HG03354 (cell line): ENCODE measurements around the gene PDPR.
"Not testable (repeated sequence)": the region's sequence is repeated elsewhere in the genome, so short reads cannot be mapped to it uniquely, and the experiment has no call there.

ENCODE experiments used
- ATAC-seq: cut with Tn5 transposase; IDR thresholded peaks from one replicate; pipeline ENCODE4 v1.9.1; 2021; ENCODE audit warnings: mild to moderate bottlenecking; ENCODE audit not compliant: unreplicated experiment, poor library complexity, severe bottlenecking

Gene PDPR

DNA sequence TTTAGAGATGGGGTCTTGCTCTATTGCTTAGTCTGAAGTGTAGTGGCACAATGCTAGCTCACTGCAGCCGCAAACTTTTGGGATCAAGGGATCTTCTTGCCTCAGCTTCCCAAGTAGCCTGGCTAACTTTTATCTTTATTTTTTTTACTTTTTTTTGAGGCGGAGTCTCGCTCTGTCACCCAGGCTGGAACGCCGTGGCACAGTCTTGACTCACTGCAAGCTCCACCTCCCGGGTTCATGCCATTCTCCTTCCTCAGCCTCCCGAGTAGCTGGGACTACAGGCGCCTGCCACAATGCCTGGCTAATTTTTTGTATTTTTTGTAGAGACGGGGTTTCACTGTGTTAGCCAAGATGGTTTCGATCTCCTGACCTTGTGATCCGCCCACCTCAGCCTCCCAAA is 12.1 kb downstream of the PDPR start:
- ATAC-seq: not testable (repeated sequence)

DNA sequence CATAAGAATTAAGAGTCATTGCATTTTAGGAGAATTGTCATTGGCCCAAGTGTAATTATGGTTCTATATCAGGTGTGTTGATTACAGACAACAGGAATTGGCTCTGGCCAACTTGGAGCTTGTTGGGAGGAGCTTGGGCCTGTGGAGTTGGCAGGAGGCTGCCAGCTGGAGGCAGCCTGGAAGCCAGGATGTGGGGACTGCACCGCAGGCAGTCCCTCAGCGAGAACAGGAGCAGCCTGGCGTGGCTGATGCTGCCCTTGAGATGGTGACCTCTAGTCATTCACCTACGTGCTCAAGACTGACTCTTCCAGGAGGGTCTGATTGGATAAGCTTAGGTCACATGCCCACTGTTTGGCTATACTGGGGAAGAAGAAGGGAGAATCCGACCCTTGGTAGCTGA is 13.6 kb downstream of the PDPR start:
- ATAC-seq: not testable (repeated sequence)

DNA sequence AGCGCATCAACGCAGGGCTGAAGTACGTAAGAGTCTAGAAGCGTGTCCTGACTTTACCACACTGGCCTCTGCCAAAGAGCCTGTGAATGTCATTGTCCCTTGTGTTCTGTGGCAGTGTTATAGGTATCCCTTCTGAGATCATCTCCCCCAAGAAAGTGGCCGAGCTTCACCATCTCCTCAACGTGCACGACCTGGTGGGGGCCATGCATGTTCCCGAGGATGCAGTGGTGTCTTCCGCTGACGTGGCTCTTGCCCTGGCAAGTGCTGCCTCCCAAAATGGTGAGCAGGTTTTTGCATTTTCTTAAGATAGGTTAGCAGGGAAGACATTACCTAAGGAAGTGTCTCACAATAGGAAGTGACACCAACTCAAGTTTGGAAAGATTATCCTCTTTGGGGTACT is 14.7 kb downstream of the PDPR start:
- ATAC-seq: not testable (repeated sequence)

DNA sequence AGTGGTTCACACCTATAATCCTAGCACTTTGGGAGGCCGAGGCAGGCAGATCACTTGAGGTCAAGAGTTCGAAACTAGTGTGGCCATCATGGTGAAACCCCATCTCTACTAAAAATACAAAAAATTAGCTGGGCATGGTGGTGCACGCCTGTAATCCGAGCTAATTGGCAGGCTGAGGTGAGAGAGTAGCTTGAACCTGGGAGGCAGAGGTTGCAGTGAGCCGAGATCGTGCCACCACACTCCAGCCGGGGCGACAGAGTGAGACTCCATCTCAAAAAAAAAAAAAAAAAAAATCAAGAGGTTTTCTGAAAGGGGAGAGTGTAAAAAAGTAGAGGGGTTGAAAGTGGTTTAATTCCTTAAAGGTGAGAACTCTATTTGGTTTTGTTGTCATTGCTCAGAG is 21.7 kb downstream of the PDPR start:
- not testable (repeated sequence) for ATAC-seq

DNA sequence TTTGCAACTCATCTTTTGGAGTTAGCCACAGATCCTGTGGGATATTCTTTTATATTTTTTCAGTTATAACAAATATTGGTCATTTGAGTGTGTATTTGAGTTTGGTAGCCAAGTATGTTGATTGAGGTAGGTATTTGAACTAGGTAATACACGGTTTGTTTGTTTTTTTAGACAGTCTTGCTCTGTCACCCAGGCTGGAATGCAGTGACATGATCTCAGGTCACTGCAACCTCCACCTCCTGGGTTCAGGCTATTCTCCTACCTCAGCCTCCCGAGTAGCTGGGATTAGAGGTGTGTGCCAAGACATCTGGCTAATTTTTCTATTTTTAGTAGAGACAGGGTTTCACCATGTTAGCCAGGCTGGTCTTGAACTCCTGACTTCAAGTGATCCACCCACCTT is 22.5 kb downstream of the PDPR start:
- ATAC-seq: not testable (repeated sequence)

DNA sequence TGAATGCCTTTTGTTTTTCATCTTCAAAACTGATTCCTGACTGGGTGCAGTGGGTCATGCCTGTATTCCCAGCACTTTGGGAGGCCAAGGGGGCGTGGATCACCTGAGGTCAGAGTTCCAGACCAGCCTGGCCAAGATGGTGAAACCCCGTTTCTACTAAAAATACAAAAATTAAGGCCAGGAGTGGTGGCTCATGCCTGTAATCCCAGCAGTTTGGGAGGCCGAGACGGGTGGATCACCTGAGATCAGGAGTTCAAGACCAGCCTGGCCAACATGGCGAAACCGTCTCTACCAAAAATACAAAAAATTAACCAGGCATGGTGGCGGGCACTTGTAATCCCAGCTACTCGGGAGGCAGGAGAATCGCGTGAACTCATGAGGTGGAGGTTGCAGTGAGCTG is 28.6 kb downstream of the PDPR start:
- not testable (repeated sequence) for ATAC-seq

DNA sequence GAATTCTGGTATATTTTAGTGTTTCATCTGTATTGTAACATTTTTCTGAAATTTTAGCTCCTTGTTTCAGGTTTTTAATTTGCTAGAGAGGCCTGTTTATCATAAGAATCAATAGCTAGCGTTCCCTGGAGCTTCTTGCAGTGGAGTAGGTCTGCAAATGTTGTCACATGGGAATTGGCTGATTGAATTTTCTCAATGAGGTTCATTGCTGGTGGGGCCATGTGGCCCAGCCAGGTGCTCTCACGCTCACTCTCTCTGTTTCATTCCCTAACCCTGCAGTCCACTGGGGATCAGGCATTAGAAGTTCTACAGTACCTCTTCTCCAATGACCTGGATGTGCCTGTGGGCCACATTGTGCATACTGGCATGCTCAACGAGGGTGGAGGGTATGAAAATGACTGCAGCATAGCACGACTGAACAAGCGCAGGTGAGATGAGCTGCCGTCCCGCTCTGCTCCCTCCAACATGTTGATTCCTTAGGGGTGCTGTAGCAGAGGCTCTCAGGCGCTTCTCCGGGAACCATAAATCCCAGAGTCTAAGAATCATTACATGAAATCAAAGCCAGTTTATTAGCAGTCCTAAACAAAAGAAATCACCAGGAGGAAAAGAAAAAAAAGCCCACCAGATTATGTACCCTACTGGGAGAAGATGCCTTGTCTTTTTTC is 29.2 kb downstream of the PDPR start:
- not testable (repeated sequence) for ATAC-seq

DNA sequence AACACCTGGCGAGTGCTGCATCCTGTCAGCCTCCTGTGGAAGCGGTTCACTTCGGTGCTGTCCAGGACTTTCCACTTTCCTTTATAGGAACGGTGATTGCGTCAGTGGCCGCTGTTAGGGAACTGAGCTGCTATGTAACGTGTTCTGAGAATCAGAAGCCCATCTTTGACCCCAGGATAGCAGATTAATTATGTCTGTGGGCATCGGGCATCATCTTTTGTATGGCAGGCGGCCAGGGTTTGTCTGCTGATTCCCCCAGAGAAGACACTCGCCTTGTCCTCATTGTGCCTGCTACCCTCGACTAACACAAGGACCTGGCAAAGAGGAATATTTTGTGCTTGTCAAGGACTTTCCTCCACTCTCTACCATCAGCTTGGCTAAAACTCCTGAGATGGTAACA is 33.7 kb downstream of the PDPR start:
- not testable (repeated sequence) for ATAC-seq

DNA sequence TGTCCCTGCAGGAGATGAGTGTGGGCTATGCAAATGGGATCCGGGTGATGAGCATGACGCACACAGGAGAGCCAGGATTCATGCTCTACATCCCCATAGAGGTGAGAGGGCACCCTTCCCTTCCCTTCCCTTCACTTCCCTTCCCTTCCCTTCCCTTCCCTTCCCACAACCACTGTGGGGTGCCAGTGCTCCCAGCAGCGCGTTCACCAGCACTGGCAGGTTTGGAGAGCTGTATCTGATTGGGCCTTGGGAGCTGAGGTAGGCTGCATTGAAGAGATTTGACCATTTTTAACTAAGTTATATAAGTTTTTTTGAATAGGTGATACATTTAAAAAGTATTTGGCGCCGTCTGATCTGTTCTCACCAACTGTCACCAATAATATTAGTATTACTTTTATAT is 34.3 kb downstream of the PDPR start:
- not testable (repeated sequence) for ATAC-seq

DNA sequence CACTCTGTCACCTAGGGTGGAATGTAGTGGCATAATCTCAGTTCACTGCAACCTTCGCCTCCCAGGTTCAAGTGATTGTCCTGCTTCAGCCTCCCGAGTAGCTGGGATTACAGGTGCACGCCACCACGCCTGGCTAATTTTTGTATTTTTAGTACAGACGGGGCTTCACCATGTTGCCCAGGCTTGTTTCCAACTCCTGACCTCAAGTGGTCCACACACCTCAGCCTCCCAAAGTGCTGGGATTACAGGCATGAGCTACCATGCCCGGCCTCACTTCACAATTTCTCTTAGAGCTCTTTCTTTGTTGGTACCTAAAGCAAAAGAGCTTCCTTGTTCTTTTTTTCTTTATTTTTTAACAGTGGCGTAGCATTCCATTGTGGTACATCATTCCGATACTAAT is 35.2 kb downstream of the PDPR start:
- not testable (repeated sequence) for ATAC-seq

DNA sequence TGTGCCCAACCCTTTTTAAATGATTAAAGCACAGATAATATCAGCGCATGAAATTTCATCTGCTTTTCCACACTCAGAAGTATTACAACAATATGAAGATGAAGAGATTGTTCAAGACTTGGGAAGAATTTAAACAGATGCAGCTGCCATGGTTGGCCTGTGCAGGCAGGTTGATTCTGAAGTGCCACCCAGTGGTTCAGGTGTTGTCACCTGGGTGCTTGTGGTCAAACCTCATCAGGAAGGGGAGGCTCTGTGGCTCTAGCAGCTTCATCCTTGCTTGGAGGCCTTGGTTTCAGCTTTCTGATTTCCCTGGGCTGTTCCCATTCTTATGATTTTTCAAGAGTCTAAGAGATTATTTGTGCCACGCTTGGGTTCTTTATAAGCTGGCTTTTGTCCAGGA is 37.3 kb downstream of the PDPR start:
- no peak for ATAC-seq

DNA sequence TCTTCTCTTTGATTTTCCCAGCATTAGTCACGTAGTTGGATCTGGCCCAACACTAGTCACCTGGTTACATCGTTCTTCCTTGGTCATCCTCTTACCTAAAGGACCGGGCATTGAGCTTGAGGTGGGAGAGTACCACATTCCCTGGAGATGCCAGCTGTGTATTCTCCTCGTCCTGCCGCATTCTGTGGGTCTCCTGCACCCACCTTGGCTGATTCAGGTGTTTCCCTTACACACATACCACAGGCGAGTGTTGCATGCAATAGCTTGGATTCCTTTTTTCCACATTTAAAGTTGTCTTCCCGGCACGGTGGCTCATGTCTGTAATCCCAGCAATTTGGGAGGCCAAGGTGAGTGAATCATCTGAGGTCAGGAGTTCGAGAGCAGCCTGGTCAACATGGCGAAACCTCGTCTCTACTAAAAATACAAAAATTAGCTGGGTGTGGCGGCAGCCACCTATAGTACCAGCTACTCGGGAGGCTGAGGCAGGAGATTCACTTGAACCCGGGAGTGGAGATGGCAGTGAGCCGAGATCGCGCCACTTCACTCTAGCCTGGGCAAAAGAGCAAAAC is 37.9 kb downstream of the PDPR start:
- no peak for ATAC-seq

DNA sequence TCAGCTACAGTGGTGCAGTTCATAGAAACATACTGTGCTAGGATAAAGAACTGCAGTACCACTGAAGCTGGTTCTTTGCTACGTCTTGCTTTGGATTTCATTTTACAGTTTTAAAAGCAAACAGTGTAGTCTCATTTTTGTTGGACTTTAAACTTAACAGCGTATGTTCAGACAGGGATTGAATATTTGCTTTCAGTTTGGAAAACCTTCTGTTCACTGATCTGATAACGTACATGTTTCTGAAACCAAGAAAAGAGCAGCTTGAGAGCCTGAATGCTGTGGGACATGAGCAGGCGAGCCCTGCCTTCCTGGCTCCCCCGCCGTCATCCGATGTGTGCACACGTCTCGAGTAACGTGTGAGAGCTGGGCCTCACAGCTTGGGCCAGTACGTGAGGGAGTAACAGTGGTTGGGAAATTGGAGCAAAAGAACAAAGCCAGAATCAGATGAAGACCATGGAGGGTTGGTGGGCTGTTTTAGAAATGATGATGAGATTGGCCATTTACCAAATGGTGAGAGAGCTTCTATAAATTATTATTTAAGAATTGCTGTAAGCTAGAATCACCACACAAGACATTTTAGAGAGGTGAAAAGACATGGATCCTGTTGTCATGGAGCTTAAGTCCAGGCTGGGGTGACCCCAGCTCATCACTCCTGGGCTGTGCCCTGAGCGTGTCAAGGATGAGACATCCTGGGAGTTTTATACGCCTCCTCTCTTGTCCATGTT is 38.6 kb downstream of the PDPR start:
- no peak for ATAC-seq

DNA sequence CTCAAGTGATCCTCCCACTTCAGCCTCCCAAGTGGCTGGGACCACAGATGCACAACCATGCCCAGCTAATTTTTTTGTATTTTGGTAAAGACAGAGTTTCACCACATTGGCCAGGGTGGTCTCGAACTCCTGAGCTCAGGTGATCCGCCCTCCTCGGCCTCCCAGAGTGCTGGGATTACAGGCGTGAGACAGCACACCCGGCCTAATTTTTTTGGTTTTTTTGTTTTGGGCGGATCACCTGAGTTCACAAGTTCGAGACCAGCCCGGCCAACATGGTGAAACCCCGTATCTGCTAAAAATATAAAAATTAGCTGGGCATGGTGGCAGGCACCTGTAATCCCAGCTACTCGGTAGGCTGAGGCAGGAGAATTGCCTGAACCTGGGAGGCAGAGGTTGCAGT is 40.6 kb downstream of the PDPR start:
- not testable (repeated sequence) for ATAC-seq

DNA sequence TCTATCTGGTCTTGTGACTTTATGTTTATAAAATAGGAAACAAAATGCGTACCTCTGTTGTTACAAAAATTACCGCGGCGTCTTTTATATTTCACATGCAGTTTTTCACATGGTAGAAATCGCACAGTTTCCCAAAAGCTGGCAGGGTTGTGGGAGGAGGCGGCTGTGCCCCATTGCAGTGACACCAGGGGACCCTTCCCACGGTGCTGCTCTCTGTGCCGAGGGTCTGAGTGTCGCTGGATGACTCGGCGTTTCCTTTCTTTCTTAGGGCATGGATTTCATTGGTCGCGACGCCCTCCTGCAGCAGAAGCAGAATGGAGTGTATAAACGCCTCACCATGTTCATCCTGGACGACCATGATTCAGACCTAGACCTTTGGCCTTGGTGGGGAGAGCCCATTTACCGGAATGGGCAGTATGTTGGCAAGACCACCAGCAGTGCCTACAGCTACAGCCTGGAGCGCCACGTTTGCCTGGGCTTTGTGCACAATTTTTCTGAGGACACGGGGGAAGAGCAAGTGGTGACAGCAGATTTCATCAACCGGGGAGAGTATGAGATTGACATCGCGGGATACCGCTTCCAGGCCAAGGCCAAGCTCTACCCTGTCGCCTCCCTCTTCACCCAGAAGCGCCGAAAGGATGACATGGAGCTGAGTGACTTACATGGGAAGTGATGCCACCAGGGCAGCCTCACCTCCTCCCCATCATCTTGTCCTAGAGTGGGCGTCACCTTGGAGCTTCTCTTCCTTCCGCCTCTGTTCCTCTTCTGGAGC is 42.3 kb downstream of the PDPR start:
- ATAC-seq: no peak

DNA sequence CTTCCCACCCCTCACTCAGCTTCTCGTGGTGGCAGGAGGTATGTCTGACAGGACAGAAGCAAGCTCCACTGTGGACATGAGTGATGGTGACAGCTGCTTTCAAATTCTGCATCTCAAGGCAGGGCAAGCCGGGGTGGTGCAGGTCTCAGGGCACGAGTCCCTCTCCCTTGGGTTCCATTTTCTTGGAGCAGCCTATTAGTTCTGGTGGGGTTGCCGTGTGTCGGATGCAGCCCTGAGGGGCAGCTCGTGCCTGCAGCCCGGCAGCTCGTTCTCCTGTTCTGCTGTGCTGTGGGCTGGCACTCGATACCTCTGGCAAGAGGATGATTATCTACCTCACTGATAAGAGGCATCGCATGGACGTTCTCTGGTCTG is 43.0 kb downstream of the PDPR start:
- no peak for ATAC-seq

DNA sequence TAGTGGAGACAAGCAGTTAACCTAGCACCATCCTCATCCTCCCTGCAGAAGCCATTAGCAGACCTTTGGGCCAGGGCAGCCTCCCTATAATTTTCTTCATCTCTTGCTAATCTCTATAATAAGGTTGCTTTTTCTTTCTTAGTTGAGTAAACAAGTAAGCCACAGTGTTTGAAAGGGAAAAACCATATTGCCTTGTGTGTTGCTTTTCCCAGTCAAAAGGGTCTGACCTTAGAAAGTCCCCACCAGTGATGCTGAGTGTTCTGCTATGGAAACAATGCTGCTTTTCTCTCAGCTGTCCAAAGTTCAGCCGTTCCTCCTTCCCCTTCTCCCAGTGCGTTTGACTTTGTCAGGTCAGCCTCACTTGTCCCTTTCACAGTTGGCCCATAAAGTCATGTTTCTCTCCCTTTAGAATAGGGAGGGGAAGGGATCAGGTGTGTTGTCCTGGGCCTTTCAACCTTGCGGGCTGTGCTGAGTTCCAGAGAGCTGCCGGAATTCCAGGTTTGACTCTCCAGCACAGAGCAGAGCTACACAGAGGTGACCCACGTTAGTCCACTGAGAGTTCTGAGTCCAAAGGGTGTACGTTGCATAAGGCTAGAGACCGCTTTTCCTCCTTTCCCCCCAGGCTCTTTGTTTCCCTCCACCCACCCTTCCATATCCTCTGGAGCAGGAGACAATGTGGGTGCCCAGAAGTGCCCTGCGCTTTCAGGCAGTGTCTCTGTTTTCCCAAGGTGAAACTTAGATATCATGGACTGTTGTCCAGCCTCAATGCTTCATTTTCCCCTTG is 43.5 kb downstream of the PDPR start:
- ATAC-seq: no peak

DNA sequence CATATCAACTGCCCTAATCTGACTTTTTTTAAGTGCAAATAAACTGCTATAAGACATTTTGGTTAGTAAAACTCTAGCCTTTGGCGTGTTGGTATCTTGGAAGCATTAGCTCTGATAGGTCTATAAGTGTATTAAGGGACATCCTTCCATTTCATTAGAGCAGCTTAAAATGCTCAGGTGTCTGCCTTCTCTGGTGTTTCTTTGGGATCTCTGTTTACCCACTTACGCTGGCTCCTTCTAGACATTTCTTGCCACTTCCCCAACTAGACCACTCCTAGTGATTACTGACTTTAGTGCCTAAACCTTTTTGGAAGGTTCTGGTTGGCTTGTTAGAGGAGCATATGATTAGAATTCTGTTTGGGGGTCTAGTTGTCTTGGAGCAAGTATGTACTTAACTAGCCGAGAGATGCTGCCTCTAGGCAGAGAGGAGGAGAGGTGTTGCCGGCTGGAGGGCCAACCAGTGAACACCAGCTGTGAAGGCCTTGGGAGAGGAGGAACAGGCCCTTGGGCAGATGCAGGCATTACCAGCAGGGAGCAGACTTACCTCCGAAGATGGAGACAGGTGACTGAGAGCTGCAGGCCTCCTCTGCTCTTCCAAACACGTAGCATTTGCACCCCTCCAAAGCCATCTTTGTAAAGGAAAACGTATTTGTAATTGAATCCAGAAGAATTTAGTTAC is 44.3 kb downstream of the PDPR start:
- ATAC-seq: no peak
